ENCODE data around the gene CNKSR3. TPM values are rescaled to one million over a fixed set of nuclear protein-coding genes. Genes with fewer than 3 reads are reported as not detected.
A peak's percentile ranks its signal among the peaks of the same experiment; 100 is the strongest.

Gene CNKSR3
- total RNA-seq, 1 donor from 2014 or later = not detected

- Mint-ChIP-seq H3K4me1 (no peaks in the 10 kb centered on the region), H3K4me3 (no peak overlapping the region), H3K27me3 (peaks cover 10% of the 10 kb centered on the region), H3K27ac (no peak overlapping the region), H3K9me3 (no peaks in the 10 kb centered on the region), H3K36me3 (ENCODE audit: low read depth) (no peaks in the 10 kb centered on the region)
- intact Hi-C loops (cut with micrococcal nuclease) = no loop called here
- DNase-seq = no peak
Measured at GRCh38 chr6:154386848-154387717, 123.4 kb downstream of the CNKSR3 start.

- H3K27me3 Mint-ChIP-seq = peaks cover 8% of the 10 kb centered on the region
Measured at GRCh38 chr6:154384191-154384590, 126.3 kb downstream of the CNKSR3 start.

GRCh38 chr6:154383273-154383672 lies 127.2 kb downstream of the CNKSR3 start:
- H3K9me3 Mint-ChIP-seq = no peaks in the 10 kb centered on the region
- no peak overlapping the region for H3K4me3 Mint-ChIP-seq
- intact Hi-C loops (cut with micrococcal nuclease) = no loop called here
- H3K4me1 Mint-ChIP-seq = no peaks in the 10 kb centered on the region
- DNase-seq = no peak
- no peaks in the 10 kb centered on the region for H3K36me3 Mint-ChIP-seq (ENCODE audit: low read depth)
- no peak overlapping the region for H3K27ac Mint-ChIP-seq
- H3K27me3 Mint-ChIP-seq = peaks cover 4% of the 10 kb centered on the region

More at GRCh38 chr6:154384191-154384590, 126.3 kb downstream of the CNKSR3 start:
- no peak overlapping the region for H3K27ac Mint-ChIP-seq
- H3K36me3 Mint-ChIP-seq (ENCODE audit: low read depth) = no peaks in the 10 kb centered on the region
- no peaks in the 10 kb centered on the region for H3K9me3 Mint-ChIP-seq
- no peak overlapping the region for H3K4me3 Mint-ChIP-seq
- no peak for DNase-seq
- intact Hi-C loops (cut with micrococcal nuclease) = no loop called here
- no peaks in the 10 kb centered on the region for H3K4me1 Mint-ChIP-seq

- H3K36me3 Mint-ChIP-seq (ENCODE audit: low read depth) = no peaks in the 10 kb centered on the region
- H3K9me3 Mint-ChIP-seq = no peaks in the 10 kb centered on the region
- no peaks in the 10 kb centered on the region for H3K4me1 Mint-ChIP-seq
- H3K4me3 Mint-ChIP-seq = no peak overlapping the region
- H3K27me3 Mint-ChIP-seq = no peaks in the 10 kb centered on the region
- DNase-seq = no peak
- no peak overlapping the region for H3K27ac Mint-ChIP-seq
- intact Hi-C loops (cut with micrococcal nuclease) = no loop called here
Measured at GRCh38 chr6:154382740-154383139, 127.7 kb downstream of the CNKSR3 start.

GRCh38 chr6:154381548-154381947 lies 128.9 kb downstream of the CNKSR3 start:
- Mint-ChIP-seq H3K4me1 (no peaks in the 10 kb centered on the region), H3K9me3 (no peaks in the 10 kb centered on the region), H3K4me3 (no peak overlapping the region), H3K27me3 (no peaks in the 10 kb centered on the region), H3K27ac (no peak overlapping the region), H3K36me3 (ENCODE audit: low read depth) (no peaks in the 10 kb centered on the region)
- DNase-seq = no peak
- intact Hi-C loops (cut with micrococcal nuclease) = no loop called here

- no peak overlapping the region for H3K27ac Mint-ChIP-seq
- intact Hi-C loops (cut with micrococcal nuclease) = no loop called here
- H3K9me3 Mint-ChIP-seq = no peaks in the 10 kb centered on the region
- H3K36me3 Mint-ChIP-seq (ENCODE audit: low read depth) = no peaks in the 10 kb centered on the region
- H3K4me1 Mint-ChIP-seq = no peaks in the 10 kb centered on the region
- DNase-seq = no peak
- no peak overlapping the region for H3K4me3 Mint-ChIP-seq
- no peaks in the 10 kb centered on the region for H3K27me3 Mint-ChIP-seq
Measured at GRCh38 chr6:154380741-154381140, 129.7 kb downstream of the CNKSR3 start.

- Mint-ChIP-seq H3K9me3 (no peaks in the 10 kb centered on the region), H3K4me1 (no peaks in the 10 kb centered on the region), H3K36me3 (ENCODE audit: low read depth) (no peaks in the 10 kb centered on the region), H3K4me3 (no peak overlapping the region), H3K27ac (no peak overlapping the region), H3K27me3 (no peaks in the 10 kb centered on the region)
- DNase-seq = no peak
- intact Hi-C loops (cut with micrococcal nuclease) = no loop called here
Measured at GRCh38 chr6:154379585-154379984, 130.9 kb downstream of the CNKSR3 start.

- Mint-ChIP-seq H3K27me3 (no peaks in the 10 kb centered on the region), H3K4me1 (no peaks in the 10 kb centered on the region), H3K36me3 (ENCODE audit: low read depth) (no peaks in the 10 kb centered on the region), H3K9me3 (no peaks in the 10 kb centered on the region), H3K27ac (no peak overlapping the region), H3K4me3 (no peak overlapping the region)
- intact Hi-C loops (cut with micrococcal nuclease) = no loop called here
- DNase-seq = no peak
Measured at GRCh38 chr6:154378518-154378917, 132.0 kb downstream of the CNKSR3 start.

GRCh38 chr6:154377726-154378125 lies 132.8 kb downstream of the CNKSR3 start:
- no peaks in the 10 kb centered on the region for H3K9me3 Mint-ChIP-seq
- no peak overlapping the region for H3K27ac Mint-ChIP-seq
- no peaks in the 10 kb centered on the region for H3K4me1 Mint-ChIP-seq
- intact Hi-C loops (cut with micrococcal nuclease) = no loop called here
- no peaks in the 10 kb centered on the region for H3K27me3 Mint-ChIP-seq
- no peak for DNase-seq
- no peaks in the 10 kb centered on the region for H3K36me3 Mint-ChIP-seq (ENCODE audit: low read depth)
- no peak overlapping the region for H3K4me3 Mint-ChIP-seq

- Mint-ChIP-seq H3K27ac (no peak overlapping the region), H3K4me3 (no peak overlapping the region), H3K4me1 (no peaks in the 10 kb centered on the region), H3K36me3 (ENCODE audit: low read depth) (no peaks in the 10 kb centered on the region), H3K9me3 (no peaks in the 10 kb centered on the region), H3K27me3 (no peaks in the 10 kb centered on the region)
- DNase-seq = no peak
- intact Hi-C loops (cut with micrococcal nuclease) = no loop called here
Measured at GRCh38 chr6:154373971-154374370, 136.5 kb downstream of the CNKSR3 start.

- Mint-ChIP-seq H3K27ac (no peak overlapping the region), H3K27me3 (peaks cover 3% of the 10 kb centered on the region), H3K4me1 (no peaks in the 10 kb centered on the region), H3K9me3 (no peaks in the 10 kb centered on the region), H3K36me3 (ENCODE audit: low read depth) (no peaks in the 10 kb centered on the region), H3K4me3 (no peak overlapping the region)
- DNase-seq = no peak
- intact Hi-C loops (cut with micrococcal nuclease) = no loop called here
Measured at GRCh38 chr6:154371281-154371680, 139.2 kb downstream of the CNKSR3 start.

GRCh38 chr6:154370545-154370944 lies 139.9 kb downstream of the CNKSR3 start:
- intact Hi-C loops (cut with micrococcal nuclease) = loop anchor here (1.0 kb wide), 1 partner anchor 216 kb away; no protein-coding TSS in a partner anchor
- H3K27ac Mint-ChIP-seq = no peak overlapping the region

GRCh38 chr6:154367839-154368695 lies 142.4 kb downstream of the CNKSR3 start:
- DNase-seq = no peak
- peaks cover 7% of the 10 kb centered on the region for H3K27me3 Mint-ChIP-seq
- no peaks in the 10 kb centered on the region for H3K9me3 Mint-ChIP-seq
- no peaks in the 10 kb centered on the region for H3K4me1 Mint-ChIP-seq
- H3K27ac Mint-ChIP-seq = no peak overlapping the region
- intact Hi-C loops (cut with micrococcal nuclease) = no loop called here
- H3K36me3 Mint-ChIP-seq (ENCODE audit: low read depth) = no peaks in the 10 kb centered on the region
- no peak overlapping the region for H3K4me3 Mint-ChIP-seq

More at GRCh38 chr6:154370545-154370944, 139.9 kb downstream of the CNKSR3 start:
- no peaks in the 10 kb centered on the region for H3K36me3 Mint-ChIP-seq (ENCODE audit: low read depth)
- no peaks in the 10 kb centered on the region for H3K9me3 Mint-ChIP-seq
- H3K27me3 Mint-ChIP-seq = peaks cover 5% of the 10 kb centered on the region
- no peak overlapping the region for H3K4me3 Mint-ChIP-seq
- no peaks in the 10 kb centered on the region for H3K4me1 Mint-ChIP-seq
- peak; percentile 62 for DNase-seq

GRCh38 chr6:154367336-154367735 lies 143.1 kb downstream of the CNKSR3 start:
- Mint-ChIP-seq H3K9me3 (no peaks in the 10 kb centered on the region), H3K4me3 (no peak overlapping the region), H3K27ac (no peak overlapping the region), H3K27me3 (peaks cover 9% of the 10 kb centered on the region), H3K4me1 (no peaks in the 10 kb centered on the region), H3K36me3 (ENCODE audit: low read depth) (no peaks in the 10 kb centered on the region)
- intact Hi-C loops (cut with micrococcal nuclease) = no loop called here
- DNase-seq = no peak
